Left lung (tissue), 10 donors: ENCODE results near the gene HMCN1. TPM values are rescaled to one million over a fixed set of nuclear protein-coding genes. Genes with fewer than 3 reads are reported as not detected.

ENCODE experiments used
- ATAC-seq: fragments of 200-7000 bp; cut with Tn5 transposase; one replicate; pipeline ENCODE4 v1.9.1; 2020; ENCODE audit warnings: moderate library complexity
- DNase-seq, 4 donors: peaks; one replicate each; pipeline ENCODE4 v3.0.0-alpha.2; 2013 to 2020
- H3K27ac ChIP-seq, 2 donors: fragments of 200-600 bp; sonication (generic) in 1 of 2; one replicate each; pipeline versions ENCODE4 v1.5.0 to v1.8.0; 2020 to 2021
- H3K27me3 ChIP-seq, 2 donors: fragments of 200-600 bp; sonication (generic) in 1 of 2; one replicate each; pipeline versions ENCODE4 v1.5.0 to v1.8.0; 2020 to 2021
- H3K36me3 ChIP-seq, 2 donors: fragments of 200-600 bp; sonication (generic) in 1 of 2; one replicate each; pipeline versions ENCODE4 v1.5.0 to v1.8.0; 2020 to 2021
- H3K4me1 ChIP-seq, 2 donors: fragments of 200-600 bp; one replicate each; pipeline ENCODE4 v1.8.0; 2021
- H3K4me3 ChIP-seq, 2 donors: fragments of 200-600 bp; sonication (generic) in 1 of 2; one replicate each; pipeline versions ENCODE4 v1.5.0 to v1.8.0; 2020 to 2021; ENCODE audit warnings: mild to moderate bottlenecking in 1 of 2
- H3K9me3 ChIP-seq, 2 donors: fragments of 200-600 bp; sonication (generic) in 1 of 2; one replicate each; pipeline versions ENCODE4 v1.5.0 to v1.8.0; 2020 to 2021
- intact Hi-C, 2 donors: fragments of 100-400 bp; cut with DNase I; formaldehyde crosslinking; loops; one replicate each; pipeline versions ENCODE4 v1.11.2 to v1.14.2; 2022
- polyA plus RNA-seq, 6 donors: library from polyadenylated mRNA; unstranded; fragments of 120-200 nt; gene quantifications; one replicate each; pipeline ENCODE4 v1.2.1, GENCODE V29; 2013; ENCODE audit not compliant: insufficient read length in 6 of 6
- total RNA-seq, 2 donors: library from RNA; stranded (reverse); fragmentation: NEBNext Ultra II Directional; extraction: Animal tissue kit (Norgen Biotek cat#: 25700); gene quantifications; one replicate each; pipeline ENCODE4 v1.2.1, GENCODE V29; 2021
- TF ChIP-seq, protein P1 (sequence below), 2 donors: fragments of 200-600 bp; sonication (generic) in 1 of 2; IDR thresholded peaks; one replicate each; pipeline versions ENCODE4 v1.5.0 to v1.8.0; 2021; ENCODE audit warnings: antibody characterized with exemption in 2 of 2
- donor health status: DM: no; HTN: yes; CAD: no.
- donor health status: DM: no; HTN: no; CAD: no.

Gene HMCN1
- total and polyA plus RNA-seq, 8 donors = 24.0 to 91.0 (median 48.7) TPM

DNA sequence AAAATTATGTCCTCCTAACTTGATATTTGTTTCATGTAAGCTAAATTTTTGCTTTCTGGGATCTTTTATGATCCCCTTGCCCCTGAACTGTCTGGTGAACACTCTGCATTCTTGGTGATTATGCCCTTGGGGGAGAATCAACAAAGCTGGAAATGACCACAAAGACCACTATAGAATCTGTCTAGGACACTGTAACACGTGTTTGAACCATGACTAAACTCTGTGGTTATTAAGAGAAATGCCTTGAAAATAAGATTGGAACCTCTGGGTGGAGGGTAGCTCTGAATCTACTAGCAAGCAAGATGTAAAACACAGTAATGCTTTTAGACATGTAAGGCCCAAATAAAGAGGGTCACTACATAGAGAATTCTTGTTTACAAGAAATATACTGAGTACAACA is 237.5 kb downstream of the HMCN1 start:
- Histone ChIP-seq H3K4me1 (peaks cover 0 to 5% of the 10 kb centered on the region in 2 donors), H3K27ac (peak overlapping the region in 1 of 2 donors; percentile 15), H3K9me3 (no peaks in the 10 kb centered on the region), H3K4me3 (no peak overlapping the region), H3K36me3 (no peaks in the 10 kb centered on the region), H3K27me3 (no peaks in the 10 kb centered on the region)
- TF ChIP-seq, protein P1, sequence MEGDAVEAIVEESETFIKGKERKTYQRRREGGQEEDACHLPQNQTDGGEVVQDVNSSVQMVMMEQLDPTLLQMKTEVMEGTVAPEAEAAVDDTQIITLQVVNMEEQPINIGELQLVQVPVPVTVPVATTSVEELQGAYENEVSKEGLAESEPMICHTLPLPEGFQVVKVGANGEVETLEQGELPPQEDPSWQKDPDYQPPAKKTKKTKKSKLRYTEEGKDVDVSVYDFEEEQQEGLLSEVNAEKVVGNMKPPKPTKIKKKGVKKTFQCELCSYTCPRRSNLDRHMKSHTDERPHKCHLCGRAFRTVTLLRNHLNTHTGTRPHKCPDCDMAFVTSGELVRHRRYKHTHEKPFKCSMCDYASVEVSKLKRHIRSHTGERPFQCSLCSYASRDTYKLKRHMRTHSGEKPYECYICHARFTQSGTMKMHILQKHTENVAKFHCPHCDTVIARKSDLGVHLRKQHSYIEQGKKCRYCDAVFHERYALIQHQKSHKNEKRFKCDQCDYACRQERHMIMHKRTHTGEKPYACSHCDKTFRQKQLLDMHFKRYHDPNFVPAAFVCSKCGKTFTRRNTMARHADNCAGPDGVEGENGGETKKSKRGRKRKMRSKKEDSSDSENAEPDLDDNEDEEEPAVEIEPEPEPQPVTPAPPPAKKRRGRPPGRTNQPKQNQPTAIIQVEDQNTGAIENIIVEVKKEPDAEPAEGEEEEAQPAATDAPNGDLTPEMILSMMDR (IDR thresholded peaks at IDR 0.05) = no peak
- intact Hi-C loops = no loop called here
- no peak for DNase-seq
- no peak for ATAC-seq

DNA sequence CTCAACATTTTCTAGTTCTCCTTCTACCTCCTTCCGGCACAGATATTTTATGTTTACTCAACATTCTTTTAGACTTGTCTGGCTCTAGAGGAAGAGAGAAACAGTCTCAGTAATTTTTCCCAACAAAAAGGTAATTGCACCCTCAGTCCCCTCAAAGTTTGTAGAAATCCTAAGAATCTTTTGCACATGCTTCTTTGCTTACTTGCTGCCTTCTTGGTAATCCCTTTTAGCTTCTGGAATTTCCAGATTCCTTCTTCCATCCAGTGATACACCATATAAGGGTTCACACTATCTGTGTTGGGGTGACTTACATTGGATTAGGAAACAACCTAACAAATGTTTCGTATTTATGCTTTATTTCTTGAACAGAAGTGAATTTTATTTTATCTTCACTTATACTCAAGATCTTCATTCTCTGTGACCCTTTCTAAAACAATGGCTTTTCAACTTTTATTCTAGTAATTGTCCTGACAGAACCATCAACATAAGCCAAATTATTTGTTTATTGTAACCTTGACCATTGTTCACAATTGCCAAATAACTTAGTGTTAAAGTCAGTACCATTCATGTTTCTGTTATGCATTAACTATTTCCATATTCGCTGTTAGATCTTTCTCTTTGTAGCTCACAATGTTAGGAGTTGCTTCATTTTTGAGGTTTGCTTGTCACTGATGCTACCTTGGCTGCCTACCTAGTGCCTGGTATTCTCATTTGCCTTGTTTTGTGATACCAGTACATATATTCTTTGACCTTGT is 238.1 kb downstream of the HMCN1 start:
- ATAC-seq = no peak

DNA sequence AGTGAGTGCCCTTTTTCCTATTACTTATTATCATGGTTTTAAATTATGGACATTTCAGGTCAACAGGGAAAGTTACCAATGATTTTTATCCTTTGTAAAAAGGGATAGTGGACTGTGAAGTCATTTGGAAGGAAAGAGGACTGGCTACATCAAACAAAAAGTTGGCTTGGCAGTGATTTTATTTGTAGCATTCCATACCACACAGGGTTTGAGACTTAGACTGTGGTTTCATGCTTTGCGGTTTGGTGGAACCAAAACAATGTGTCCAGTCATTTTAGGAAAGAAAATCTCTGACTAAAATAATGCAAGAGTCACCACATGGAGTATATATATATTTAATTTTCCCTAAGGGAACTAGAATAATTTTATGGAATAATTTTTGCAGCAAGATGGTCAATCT is 239.5 kb downstream of the HMCN1 start:
- Histone ChIP-seq H3K4me3 (no peak overlapping the region), H3K27me3 (no peaks in the 10 kb centered on the region), H3K9me3 (no peaks in the 10 kb centered on the region), H3K27ac (peak overlapping the region in 1 of 2 donors; percentile 29), H3K4me1 (peaks cover 0 to 5% of the 10 kb centered on the region in 2 donors), H3K36me3 (no peaks in the 10 kb centered on the region)
- DNase-seq (no peak), ATAC-seq (peak; percentile 38)
- intact Hi-C loops = no loop called here
- TF ChIP-seq, protein P1 (IDR thresholded peaks at IDR 0.05) = no peak

More for the DNA sequence above, 238.1 kb downstream of the HMCN1 start:
- TF ChIP-seq, protein P1 (IDR thresholded peaks at IDR 0.05) = no peak
- intact Hi-C loops = no loop called here
- Histone ChIP-seq H3K27ac (peak overlapping the region in 1 of 2 donors; percentile 29), H3K9me3 (no peaks in the 10 kb centered on the region), H3K4me3 (no peak overlapping the region), H3K4me1 (peaks cover 0 to 5% of the 10 kb centered on the region in 2 donors), H3K27me3 (no peaks in the 10 kb centered on the region), H3K36me3 (no peaks in the 10 kb centered on the region)
- DNase-seq = no peak

DNA sequence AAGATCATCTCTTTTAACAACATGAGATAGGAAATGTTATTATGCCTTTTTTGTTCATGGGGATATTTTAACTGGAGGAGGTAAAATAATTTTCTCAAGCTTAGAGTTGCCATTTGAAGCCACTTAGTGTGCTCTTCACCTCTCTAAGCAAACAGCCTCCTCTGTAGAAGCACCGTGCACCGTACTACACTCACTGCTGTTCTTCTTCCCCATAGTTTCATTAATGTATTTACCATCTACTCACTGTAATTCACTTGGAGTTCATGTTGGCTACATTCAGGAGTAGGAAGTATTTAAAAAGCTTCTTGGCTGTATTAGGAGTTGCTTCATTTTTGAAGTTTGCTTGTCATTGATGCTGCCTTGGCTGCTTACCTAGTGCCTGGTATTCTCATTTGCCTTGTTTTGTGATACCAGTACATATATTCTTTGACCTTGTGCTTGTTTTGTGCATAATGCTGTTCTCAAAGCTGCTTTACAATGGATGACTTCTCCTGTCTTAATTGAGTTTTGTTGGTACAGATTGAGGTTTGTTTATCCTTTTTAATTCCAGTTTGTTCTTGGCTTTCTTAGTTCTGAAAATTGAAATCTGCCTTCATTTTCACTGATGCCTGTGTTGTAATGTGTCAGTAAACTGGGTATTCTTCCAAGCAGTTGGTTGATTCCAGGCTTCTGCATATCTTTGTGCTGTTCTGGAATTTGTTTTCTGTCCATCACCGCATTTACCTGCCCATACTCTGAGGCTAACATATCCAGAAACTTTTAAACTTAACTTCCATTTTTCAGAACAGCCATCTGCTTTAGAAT is 240.4 kb downstream of the HMCN1 start:
- Histone ChIP-seq H3K27ac (no peak overlapping the region), H3K36me3 (no peaks in the 10 kb centered on the region), H3K4me1 (peaks cover 0 to 5% of the 10 kb centered on the region in 2 donors), H3K4me3 (no peak overlapping the region), H3K27me3 (no peaks in the 10 kb centered on the region), H3K9me3 (no peaks in the 10 kb centered on the region)
- intact Hi-C loops = no loop called here
- DNase-seq = no peak
- TF ChIP-seq, protein P1 (IDR thresholded peaks at IDR 0.05) = no peak
- peak; percentile 89 for ATAC-seq

DNA sequence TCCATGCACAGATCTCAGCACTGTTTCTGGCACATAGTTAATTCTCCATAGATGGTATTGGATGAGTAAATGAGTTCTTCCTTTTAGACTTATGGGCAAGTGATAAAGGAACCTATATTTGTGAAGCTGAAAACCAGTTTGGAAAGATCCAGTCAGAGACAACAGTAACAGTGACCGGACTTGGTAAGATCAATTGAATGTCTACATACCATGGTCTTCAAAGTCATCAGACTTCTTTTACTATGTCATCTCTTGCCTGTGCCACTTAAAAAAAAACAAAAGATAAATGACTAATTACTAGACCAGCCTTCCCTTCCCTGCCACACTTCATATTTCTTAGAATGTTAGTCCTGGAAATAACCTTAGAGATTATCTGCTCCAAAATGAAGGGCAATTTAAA is 246.7 kb downstream of the HMCN1 start:
- DNase-seq = no peak
- Histone ChIP-seq H3K27me3 (no peaks in the 10 kb centered on the region), H3K4me1 (no peaks in the 10 kb centered on the region), H3K9me3 (no peaks in the 10 kb centered on the region), H3K36me3 (no peaks in the 10 kb centered on the region), H3K4me3 (no peak overlapping the region), H3K27ac (no peak overlapping the region)
- intact Hi-C loops = no loop called here
- TF ChIP-seq, protein P1 (IDR thresholded peaks at IDR 0.05) = no peak
- no peak for ATAC-seq
